Ureter (tissue), 1 donor: ENCODE measurements around the gene MASP2. TPM values are rescaled to one million over a fixed set of nuclear protein-coding genes. Genes with fewer than 3 reads are reported as not detected.
"Not testable (repeated sequence)": the region's sequence is repeated elsewhere in the genome, so short reads cannot be mapped to it uniquely, and the experiment has no call there.

Source experiments
- DNase-seq: peaks from one replicate; pipeline ENCODE4 v3.0.0-alpha.2; 2020; ENCODE audit warnings: low spot score
- total RNA-seq: library from RNA; stranded (reverse); gene quantifications from one replicate; pipeline ENCODE4 v1.2.4, GENCODE V29; 2023
- donor health status: DM: yes; HTN: yes; CAD: no.

The MASP2 gene
- not detected for total RNA-seq

GRCh38 chr1:11046625-11047365, at the start of gene MASP2:
MASP2 (minus strand) TSS chr1:11047239; CDS start chr1:11047207, 32 bp downstream.
- no peak for DNase-seq

GRCh38 chr1:11083784-11084183, 36.7 kb upstream of the MASP2 start:
- DNase-seq: not testable (repeated sequence)

- DNase-seq: peak; percentile 20
Observed at GRCh38 chr1:11080931-11081330, 33.9 kb upstream of the MASP2 start.

- DNase-seq: peak; percentile 13
Observed at GRCh38 chr1:11078631-11079030, 31.6 kb upstream of the MASP2 start.

GRCh38 chr1:11073398-11073797, 26.4 kb upstream of the MASP2 start:
- DNase-seq: not testable (repeated sequence)

- DNase-seq: no peak
Observed at GRCh38 chr1:11072216-11072917, 25.3 kb upstream of the MASP2 start.

- no peak for DNase-seq
Observed at GRCh38 chr1:11071463-11072215, 24.6 kb upstream of the MASP2 start.

GRCh38 chr1:11070876-11071275, 23.8 kb upstream of the MASP2 start:
- DNase-seq: peak; percentile 32

GRCh38 chr1:11068600-11069473, 21.8 kb upstream of the MASP2 start:
- DNase-seq: peak; percentile 1

GRCh38 chr1:11067716-11068599, 20.9 kb upstream of the MASP2 start:
- DNase-seq: no peak

- DNase-seq: no peak
Observed at GRCh38 chr1:11065796-11066195, 18.8 kb upstream of the MASP2 start.

- no peak for DNase-seq
Observed at GRCh38 chr1:11064942-11065341, 17.9 kb upstream of the MASP2 start.

GRCh38 chr1:11063937-11064537, 17.0 kb upstream of the MASP2 start:
- not testable (repeated sequence) for DNase-seq

- no peak for DNase-seq
Observed at GRCh38 chr1:11062965-11063401, 15.9 kb upstream of the MASP2 start.

GRCh38 chr1:11061652-11062365, 14.8 kb upstream of the MASP2 start:
- DNase-seq: no peak

GRCh38 chr1:11059968-11060830, 13.2 kb upstream of the MASP2 start, which contains the start of gene SRM:
SRM (minus strand) TSS chr1:11060018; CDS start chr1:11059943, 75 bp downstream.
- DNase-seq: peak; percentile 90

GRCh38 chr1:11059155-11059967, 12.3 kb upstream of the MASP2 start:
- DNase-seq: no peak
